Spinal cord (tissue), 10 donors: Measurements from ENCODE around the gene SERPINF2. TPM values are rescaled to one million over a fixed set of nuclear protein-coding genes. Genes with fewer than 3 reads are reported as not detected.
"Not testable (repeated sequence)": the region's sequence is repeated elsewhere in the genome, so short reads cannot be mapped to it uniquely, and the experiment has no call there.

Experiments
- DNase-seq, 6 donors: peaks; one replicate each; pipeline versions ENCODE4 v3.0.0 to v3.0.0-alpha.2; 2013 to 2015; ENCODE audit warnings: low spot score in 6 of 6, low read depth in 4 of 6
- H3K27ac ChIP-seq: one replicate; pipeline ENCODE4 v1.5.1; 2013; ENCODE audit warnings: low read depth, low read length, control low read depth
- H3K27me3 ChIP-seq: one replicate; pipeline ENCODE4 v1.6.1; 2013; ENCODE audit warnings: low read length; ENCODE audit not compliant: control insufficient read depth, insufficient read depth
- H3K36me3 ChIP-seq: one replicate; pipeline ENCODE4 v1.6.1; 2013; ENCODE audit warnings: low read length; ENCODE audit not compliant: control insufficient read depth, insufficient read depth
- H3K4me1 ChIP-seq: one replicate; pipeline ENCODE4 v1.6.1; 2013; ENCODE audit warnings: low read length; ENCODE audit not compliant: control insufficient read depth, insufficient read depth
- H3K4me3 ChIP-seq: one replicate; pipeline ENCODE4 v1.5.1; 2013; ENCODE audit warnings: low read depth, low read length, control low read depth
- H3K9me3 ChIP-seq: one replicate; pipeline ENCODE4 v1.6.1; 2013; ENCODE audit warnings: low read length; ENCODE audit not compliant: control insufficient read depth, insufficient read depth
- WGBS: methylation state at CpG from one replicate; pipeline ENCODE4 v1.1.5; 2013; ENCODE audit warnings: missing lambda C conversion rate; ENCODE audit not compliant: insufficient coverage; 5-methylcytosine and 5-hydroxymethylcytosine counted together
- long read RNA-seq, 4 donors: transcript quantifications; one replicate each; lab custom pipeline, GENCODE V29; 2026
- polyA plus RNA-seq, 2 donors: library from polyadenylated mRNA; unstranded; fragments of 120-200 nt; gene quantifications; one replicate each; pipeline ENCODE4 v1.2.1, GENCODE V29; 2013; ENCODE audit not compliant: insufficient read length in 2 of 2
- total RNA-seq, 2 donors: library from RNA; depleted of rRNA in 1 of 2; stranded (reverse); fragments of 120-200 nt in 1 of 2; fragments of >200 nt in 1 of 2; gene quantifications; one replicate each; pipeline versions ENCODE4 v1.2.3 to v1.2.4, GENCODE V29; 2013 to 2014
- donor health status: healthy.

SERPINF2 gene
- total RNA-seq (1 to 10 TPM in 1 of 2 donors, not detected in 1; 1.9 TPM), polyA plus RNA-seq (1 to 10 TPM; 1.2 to 2.1 TPM)
- long read RNA-seq, donor 1 = 0 reads
- long read RNA-seq, donor 2 = 0 reads
- long read RNA-seq, donor 3 = 0 reads
- long read RNA-seq, donor 4 = 0 reads

DNA sequence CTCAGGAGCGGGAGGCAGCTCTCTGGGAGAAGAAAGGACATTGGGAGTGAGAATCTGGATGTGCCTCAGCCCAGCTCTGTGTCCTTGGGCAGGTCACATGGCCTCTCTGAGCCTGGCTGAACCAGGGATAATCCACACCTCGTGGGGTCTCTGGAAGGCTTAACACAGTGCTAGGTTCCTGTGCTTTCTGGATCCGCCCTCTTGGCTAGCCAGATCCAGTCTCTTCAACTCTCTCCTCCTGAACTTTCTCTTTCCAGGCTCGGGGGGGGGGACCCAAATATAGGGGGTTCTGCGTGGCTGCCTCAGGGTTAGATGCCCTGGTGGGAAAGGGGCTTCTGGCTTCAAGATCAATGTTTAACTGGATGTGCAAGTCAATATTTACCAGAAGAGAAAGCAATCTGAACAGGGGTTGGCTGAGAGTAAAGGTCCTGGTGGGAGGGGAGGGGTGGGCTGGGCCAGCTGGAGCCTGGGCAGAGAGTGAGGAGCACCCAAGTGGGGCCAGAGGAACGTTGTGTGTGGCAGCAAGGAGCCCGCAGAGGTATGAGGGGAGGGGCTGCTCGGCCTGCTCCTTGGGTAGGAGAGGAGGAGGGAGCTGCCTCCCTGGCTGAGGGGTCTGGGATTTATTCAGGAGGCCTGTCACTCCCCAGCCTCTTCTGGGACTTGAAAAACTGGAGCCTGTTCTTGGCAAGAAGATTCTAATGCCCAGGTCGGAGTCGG is at the start of gene SERPINF2:
TSS of gene SERPINF2 (plus strand) at position 501 of the 717 bp plus-strand sequence. CDS start 2,125 bp downstream, outside the sequence.
- Histone ChIP-seq H3K4me1 (no peaks in the 10 kb centered on the region), H3K36me3 (peaks cover 8% of the 10 kb centered on the region), H3K27ac (no peak within 1 kb of the TSS), H3K27me3 (no peaks in the 10 kb centered on the region), H3K4me3 (no peak within 1 kb of the TSS), H3K9me3 (no peaks in the 10 kb centered on the region)
- WGBS = 82% methylated on average over 6 of the region's 10 CpGs
- DNase-seq = no peak

- Histone ChIP-seq H3K27me3 (no peaks in the 10 kb centered on the region), H3K27ac (no peak overlapping the region), H3K36me3 (no peaks in the 10 kb centered on the region), H3K9me3 (no peaks in the 10 kb centered on the region), H3K4me3 (no peak overlapping the region), H3K4me1 (no peaks in the 10 kb centered on the region)
- DNase-seq = no peak
- WGBS = 80% methylated on average over 6 of the region's 7 CpGs
Measured at GRCh38 chr17:1693339-1693738, 49.3 kb upstream of the SERPINF2 start.

GRCh38 chr17:1695365-1695764 is 47.3 kb upstream of the SERPINF2 start:
- DNase-seq = no peak
- 97% methylated on average over 6 of the region's 8 CpGs for WGBS
- Histone ChIP-seq H3K36me3 (no peaks in the 10 kb centered on the region), H3K27ac (no peak overlapping the region), H3K4me1 (no peaks in the 10 kb centered on the region), H3K9me3 (no peaks in the 10 kb centered on the region), H3K4me3 (no peak overlapping the region), H3K27me3 (no peaks in the 10 kb centered on the region)

DNA sequence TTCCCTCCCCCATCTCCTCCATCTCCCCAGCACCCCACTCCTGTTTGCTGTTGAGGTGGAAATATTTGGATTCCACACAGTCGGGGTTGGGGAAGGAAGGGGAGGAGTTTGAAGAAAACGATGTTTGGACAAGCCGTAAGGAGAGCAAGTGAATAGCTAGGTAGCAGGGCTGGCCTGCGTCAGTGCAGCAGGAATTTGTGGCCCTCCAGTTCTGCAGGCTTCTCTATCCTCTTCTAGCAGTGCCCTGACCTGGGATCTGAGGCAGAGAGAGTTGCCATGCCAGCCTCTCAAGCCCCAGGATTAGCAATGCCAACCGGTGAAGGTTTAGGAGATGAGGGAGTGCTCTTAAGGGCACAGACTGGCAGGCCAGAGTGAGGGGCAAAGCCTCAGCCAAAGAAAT is 45.0 kb upstream of the SERPINF2 start:
- Histone ChIP-seq H3K36me3 (no peaks in the 10 kb centered on the region), H3K4me3 (no peak overlapping the region), H3K27me3 (no peaks in the 10 kb centered on the region), H3K27ac (peak overlapping the region; percentile 36), H3K9me3 (no peaks in the 10 kb centered on the region), H3K4me1 (no peaks in the 10 kb centered on the region)
- 52% methylated on average over 4 of the region's 5 CpGs for WGBS
- no peak for DNase-seq

- WGBS = 78% methylated on average over 2 of the region's 5 CpGs
- DNase-seq, H3K4me3 ChIP-seq, H3K27ac ChIP-seq, H3K27me3 ChIP-seq, H3K4me1 ChIP-seq, H3K36me3 ChIP-seq, H3K9me3 ChIP-seq: not testable (repeated sequence)
Measured at GRCh38 chr17:1699891-1700290, 42.8 kb upstream of the SERPINF2 start.

DNA sequence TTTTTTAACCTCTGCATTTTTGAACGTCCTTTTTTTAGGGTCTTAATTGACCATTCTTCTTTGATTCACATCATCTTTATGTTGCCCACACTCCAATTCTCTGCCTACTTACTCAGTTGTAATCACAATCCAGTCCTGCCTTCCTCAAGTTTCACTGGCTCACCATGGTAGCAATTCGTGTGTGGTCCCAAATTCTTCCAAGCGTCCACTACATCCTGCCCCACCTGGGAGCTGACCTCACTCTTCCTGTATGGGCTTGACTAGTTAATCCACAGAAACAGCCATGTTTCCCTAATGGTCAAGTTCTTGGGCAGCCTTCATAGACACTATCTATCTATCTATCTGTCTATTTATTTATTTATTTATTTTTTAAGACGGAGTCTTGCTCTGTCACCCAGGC is 39.6 kb upstream of the SERPINF2 start:
- Histone ChIP-seq H3K36me3 (peaks cover 5% of the 10 kb centered on the region), H3K9me3 (no peaks in the 10 kb centered on the region), H3K27ac (no peak overlapping the region), H3K27me3 (peaks cover 6% of the 10 kb centered on the region), H3K4me1 (no peaks in the 10 kb centered on the region), H3K4me3 (no peak overlapping the region)
- no peak for DNase-seq
- WGBS = 54% methylated on average over 3 of the region's 4 CpGs

- 75% methylated on average over 7 of the region's 7 CpGs for WGBS
- peaks cover 5% of the 10 kb centered on the region for H3K36me3 ChIP-seq
- H3K4me1 ChIP-seq = peaks cover 7% of the 10 kb centered on the region
- H3K27me3 ChIP-seq = peaks cover 16% of the 10 kb centered on the region
- DNase-seq = no peak
- no peak overlapping the region for H3K27ac ChIP-seq
- H3K4me3 ChIP-seq = no peak overlapping the region
- no peaks in the 10 kb centered on the region for H3K9me3 ChIP-seq
Measured at GRCh38 chr17:1705004-1705403, 37.7 kb upstream of the SERPINF2 start.

DNA sequence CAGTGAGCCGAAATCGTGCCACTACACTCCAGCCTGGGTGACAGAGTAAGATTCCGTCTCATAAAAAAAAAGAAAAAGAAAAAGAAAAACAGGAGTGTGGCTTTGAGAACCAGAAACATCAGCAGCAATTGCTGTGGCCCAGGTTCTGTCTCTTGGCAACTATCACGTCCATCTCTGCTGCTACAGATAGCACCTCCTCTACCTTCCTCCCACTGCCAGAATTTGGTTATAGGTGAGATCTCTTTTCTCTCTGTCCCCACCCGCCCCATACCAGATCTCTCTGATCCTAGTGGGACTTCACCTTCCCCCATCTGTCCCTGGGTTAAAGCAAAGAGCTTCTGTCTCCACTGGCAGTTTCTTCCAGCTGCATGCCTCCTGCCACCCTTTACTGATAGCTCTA is 35.6 kb upstream of the SERPINF2 start:
- DNase-seq = no peak
- Histone ChIP-seq H3K9me3 (no peaks in the 10 kb centered on the region), H3K36me3 (peaks cover 5% of the 10 kb centered on the region), H3K27ac (no peak overlapping the region), H3K27me3 (peaks cover 21% of the 10 kb centered on the region), H3K4me3 (no peak overlapping the region), H3K4me1 (peaks cover 16% of the 10 kb centered on the region)
- 79% methylated on average over 3 of the region's 5 CpGs for WGBS

DNA sequence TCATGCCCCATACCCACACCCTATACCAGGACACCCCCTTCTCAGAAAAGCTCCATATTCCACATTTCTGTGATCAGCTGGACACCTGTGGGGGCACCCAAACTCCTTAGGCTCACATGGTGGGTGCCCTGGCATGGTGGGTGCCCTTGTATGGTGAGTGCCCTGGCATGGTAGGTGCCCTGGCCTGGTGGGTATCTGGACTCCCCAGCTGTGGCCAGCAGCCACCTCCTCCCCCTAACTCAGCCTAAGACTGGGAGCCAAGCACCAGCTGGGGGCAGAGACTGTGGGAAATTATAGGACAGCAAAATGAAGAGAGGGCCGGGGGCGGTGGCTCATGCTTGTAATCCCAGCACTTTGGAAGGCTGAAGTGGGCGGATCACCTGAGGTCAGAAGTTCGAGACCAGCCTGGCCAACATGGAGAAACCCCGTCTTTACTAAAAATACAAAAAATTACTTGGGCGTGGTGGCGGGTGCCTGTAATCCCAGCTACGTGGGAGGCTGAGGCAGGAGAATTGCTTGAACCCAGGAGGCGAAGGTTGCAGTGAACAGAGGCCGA is 33.8 kb upstream of the SERPINF2 start:
- DNase-seq, H3K9me3 ChIP-seq, H3K27ac ChIP-seq, H3K4me3 ChIP-seq: not testable (repeated sequence)
- H3K36me3 ChIP-seq = peaks cover 21% of the 10 kb centered on the region
- H3K4me1 ChIP-seq = peaks cover 20% of the 10 kb centered on the region
- WGBS = 80% methylated on average over 7 of the region's 10 CpGs
- peaks cover 21% of the 10 kb centered on the region for H3K27me3 ChIP-seq
